MV-4-11 (cell line): Measurements from ENCODE around the gene PLOD1.
A peak's percentile ranks its signal among the peaks of the same experiment; 100 is the strongest.
"Not testable (repeated sequence)": the region's sequence is repeated elsewhere in the genome, so short reads cannot be mapped to it uniquely, and the experiment has no call there.

Source experiments
- DNase-seq: peaks from one replicate; lab custom pipeline; 2025; lab: John Stamatoyannopoulos, UW

PLOD1 gene

DNA sequence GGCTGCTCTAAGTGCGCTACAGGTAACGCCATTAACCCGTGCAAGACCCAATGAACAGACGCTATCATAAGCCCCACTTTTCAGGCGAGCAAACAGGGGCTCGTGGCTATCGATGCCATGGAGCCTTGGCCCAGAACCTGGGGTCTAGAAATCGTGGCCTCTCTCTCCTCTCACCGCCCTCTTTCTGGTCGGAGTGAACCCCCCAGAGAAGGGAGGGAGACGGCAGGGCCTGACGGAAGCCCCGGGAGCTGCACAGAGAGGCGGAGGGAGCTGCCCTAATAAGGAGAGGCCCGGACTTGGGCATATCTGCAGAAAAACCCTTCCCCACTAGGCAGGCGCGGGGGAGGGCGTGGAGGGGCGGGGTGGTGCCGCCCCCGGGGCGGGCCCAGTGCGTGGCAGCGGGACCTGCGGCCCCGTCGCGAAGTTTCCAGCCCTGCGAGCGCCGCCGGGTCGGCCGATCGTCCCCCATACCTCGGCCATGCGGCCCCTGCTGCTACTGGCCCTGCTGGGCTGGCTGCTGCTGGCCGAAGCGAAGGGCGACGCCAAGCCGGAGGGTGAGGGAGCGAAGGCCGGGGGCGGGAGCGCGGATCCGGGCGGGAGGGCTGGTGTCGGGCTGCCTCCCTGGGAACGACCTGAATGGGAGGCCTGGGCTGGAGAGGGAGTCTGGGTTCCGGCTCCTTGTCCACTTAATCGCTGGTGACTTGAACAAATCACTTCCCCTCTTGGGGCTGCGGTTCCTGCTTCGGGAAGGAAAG is at the start of gene PLOD1:
PLOD1 (plus strand) TSS at position 416 of the 755 bp plus-strand sequence; CDS start at position 479, 63 bp downstream.
- peak; percentile 73 for DNase-seq

DNA sequence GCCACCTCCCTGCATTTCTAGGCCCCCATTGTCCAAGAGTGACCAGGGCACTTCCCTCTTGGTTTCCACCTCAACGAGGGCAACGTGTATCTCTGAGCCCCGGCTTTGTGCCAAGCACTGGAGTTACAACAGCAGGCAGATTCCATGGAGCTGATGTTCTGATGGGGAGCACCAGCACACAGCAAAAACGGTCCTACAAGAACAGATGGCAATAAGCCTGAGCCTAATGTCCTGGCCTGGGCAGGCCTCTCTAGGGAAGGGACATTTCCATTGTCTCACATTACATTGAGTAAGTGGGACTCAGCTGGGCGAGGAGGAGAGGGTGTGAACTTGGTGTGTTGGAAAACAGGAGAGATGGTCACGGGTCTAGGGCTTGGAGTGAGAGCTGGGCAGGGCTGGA is 48.6 kb upstream of the PLOD1 start:
- no peak for DNase-seq

DNA sequence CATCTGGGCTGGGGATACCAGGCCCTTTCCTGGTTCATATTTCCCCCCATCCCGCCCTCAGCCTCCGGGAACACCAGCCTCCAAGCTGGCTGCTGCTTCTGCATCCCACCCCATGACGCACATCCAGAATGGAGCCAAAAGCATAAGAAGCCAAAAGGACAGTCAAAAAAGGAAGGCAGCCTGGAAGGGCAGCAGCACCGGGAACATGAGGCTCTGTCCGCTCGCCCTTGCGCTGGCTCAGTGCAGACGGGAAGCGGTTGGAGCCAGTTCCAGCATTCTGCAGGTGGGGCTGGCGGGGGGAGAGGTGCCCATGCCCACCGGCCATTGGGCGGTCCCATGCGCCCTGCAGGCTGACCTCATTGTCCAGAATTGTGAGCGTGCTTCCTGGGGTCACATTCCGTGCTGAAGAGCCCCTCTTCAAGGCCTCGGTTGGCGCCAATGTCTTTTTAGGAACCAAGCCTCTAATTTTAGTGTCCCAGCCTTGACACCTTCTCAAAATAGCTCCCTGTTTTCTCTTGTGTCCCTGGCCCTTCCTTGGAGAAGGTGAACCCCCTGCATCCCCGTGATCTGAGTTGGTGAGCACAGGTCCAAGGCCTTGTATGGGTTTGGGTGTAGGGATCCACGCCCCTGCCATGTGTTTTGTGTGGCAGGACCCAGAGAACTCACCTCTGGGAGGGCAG is 47.4 kb upstream of the PLOD1 start:
- DNase-seq: no peak

DNA sequence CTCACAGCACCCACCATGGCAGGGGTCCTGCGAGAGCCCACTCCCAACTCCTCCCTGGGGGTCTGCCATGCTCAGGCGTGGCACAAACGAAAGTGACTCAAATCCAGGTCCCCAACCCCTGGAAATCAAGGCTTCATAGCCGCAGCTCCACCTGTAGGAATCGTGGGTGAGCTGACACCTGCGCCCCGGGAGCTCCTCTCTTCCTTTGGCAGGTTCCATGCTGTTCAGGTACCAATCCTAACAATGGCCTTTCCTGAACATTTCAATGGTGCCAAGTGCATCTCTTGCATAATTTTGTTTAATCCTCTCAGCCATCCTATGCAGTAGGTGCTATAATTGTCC is 46.9 kb upstream of the PLOD1 start:
- no peak for DNase-seq

DNA sequence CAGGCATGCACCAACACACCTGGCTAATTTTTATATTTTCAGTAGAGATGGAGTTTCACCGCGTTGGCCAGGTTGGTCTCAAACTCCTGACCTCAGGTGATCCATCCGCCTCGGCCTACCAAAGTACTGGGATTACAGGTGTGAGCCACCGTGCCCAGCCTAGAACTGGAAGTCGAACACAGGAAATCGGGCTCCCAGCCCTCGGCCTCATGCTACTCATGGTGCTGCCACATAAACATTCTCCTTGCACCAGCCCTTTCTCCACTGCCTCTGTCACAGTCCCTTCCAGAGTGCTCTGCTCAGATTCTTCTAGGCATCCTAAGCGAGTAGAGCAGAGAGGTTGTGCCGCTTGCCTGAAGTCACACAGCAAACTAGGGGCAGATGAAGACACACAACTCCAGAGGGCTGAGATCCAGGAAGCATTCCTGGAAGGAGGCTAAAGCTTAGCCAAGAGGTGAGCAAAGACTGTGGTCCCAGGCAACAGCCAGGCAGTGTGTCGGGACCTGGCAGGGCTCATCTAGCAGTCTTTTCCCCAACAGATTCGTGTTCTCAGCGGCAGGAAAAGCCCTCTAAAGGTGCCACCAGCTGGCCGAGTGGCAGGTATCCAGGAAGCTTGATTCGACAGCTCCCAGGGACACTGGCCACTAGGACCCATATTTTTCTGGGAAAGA is 46.2 kb upstream of the PLOD1 start:
- DNase-seq: no peak

DNA sequence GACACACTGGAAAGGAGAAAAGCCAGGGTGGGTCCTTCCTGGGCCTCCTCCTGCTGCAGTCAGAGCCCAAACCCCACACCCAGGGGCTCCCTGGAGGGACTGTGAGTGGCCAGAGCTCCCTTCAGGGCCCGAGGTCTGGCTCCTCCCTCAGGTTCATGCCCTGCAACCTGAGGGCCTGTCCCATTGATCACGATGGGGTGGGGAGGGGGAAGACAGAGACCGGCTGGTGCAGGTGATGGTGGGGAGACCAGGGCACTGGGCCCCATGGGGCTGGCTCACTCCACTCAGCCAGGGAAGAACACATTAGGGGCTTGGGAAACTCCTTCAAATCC is 45.7 kb upstream of the PLOD1 start:
- DNase-seq: no peak

DNA sequence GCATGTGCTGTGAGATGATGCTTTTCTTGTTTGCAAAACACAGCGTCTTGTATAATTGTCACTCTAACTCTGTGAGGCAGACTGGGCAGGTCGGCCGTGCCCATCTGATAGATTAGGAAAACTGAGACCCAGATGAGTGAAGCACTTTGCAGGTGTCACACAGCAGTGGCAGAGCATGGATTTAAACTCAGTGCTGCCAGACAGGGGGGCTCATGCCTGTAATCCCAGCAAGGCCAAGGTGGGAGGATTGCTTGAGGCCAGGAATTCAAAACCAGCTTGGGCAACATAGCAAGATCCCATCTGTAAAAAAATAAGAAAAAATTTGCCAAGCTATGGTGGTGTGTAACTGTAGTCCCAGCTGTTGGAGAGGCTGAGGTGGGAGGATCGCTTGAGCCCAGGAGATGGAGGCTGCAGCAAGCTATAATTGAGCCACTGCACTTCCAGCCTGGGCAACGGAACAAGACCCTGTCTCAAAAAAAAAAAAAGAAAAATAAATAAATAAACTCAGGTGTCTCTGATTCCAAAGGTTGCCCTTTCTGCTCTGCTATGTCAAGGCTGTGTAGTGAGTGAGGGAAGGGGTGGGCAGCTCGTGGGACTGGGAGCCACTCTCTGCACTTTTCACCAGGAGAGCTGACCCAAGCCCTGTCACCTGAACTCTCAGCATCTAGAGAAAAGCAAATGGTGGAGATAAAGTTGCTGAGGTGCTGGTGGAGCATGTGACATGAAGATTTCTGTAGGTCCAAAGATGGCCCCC is 42.9 kb upstream of the PLOD1 start:
- DNase-seq: no peak

DNA sequence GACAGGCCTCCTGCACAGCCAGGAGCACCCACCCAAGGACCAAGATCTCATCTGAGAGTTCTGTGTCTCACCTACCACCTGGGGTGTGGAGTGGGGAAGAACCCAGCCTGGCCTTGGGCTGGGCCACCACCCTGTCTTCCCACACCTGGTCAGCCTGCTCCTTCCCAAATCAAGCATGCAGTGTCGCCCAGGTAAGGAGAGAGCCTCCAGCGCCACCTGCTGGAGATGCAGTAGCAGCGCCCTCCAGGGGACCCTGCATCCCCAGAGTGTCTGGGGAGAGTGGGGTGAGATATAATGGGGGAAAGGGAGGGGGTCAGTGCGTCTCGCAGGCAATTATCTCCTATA is 40.6 kb upstream of the PLOD1 start:
- peak; percentile 17 for DNase-seq

DNA sequence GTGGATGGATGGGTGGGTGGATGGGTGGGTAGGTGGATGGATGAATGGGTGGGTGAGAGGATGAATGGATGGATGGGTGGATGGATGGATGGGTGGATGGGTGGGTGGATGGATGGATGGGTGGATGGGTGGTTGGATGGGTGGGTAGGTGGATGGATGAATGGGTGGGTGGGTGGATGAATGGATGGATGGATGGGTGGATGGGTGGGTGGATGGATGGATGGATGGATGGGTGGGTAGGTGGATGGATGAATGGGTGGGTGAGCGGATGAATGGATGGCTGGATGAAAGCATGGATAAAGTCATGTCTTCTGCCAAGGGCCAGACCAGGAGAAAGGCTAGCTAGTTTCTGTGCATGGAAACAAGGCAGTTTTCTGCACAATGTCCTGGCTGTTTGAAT is 40.0 kb upstream of the PLOD1 start:
- DNase-seq: not testable (repeated sequence)

DNA sequence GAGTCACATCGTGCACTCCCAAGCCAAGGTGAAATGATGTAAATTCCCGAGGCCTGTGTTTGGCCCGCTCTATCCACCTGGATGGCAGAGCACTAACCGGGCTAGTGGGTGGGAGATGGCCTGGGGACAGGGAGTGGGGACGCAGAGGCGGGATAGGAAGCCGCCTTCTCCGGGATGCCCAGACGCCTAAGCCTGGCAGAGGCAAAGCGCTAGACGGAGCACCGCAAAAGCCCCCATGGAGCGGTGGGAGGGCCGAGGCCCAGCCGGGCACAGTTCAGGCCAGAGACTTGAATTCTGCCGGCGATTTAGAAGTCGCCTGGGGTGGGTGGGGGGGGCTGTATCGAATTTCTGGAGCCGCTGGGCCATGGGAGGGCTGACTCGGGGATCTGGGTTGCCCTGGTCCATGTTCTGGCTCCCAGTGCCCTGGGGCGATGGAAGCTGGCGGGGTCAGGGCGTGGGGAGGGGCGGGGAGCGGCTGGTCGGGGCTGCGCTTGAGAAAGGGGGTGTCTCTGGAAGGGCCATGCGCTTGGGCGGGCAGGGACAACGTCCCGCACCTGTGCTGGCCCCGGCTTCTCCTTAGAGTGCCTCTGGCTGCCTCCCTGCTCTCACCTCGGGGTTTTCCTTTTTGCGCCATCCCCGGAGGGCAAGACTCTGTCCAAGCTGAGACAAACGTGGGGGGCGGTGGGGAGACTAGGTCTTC is 36.3 kb upstream of the PLOD1 start:
- DNase-seq: no peak

DNA sequence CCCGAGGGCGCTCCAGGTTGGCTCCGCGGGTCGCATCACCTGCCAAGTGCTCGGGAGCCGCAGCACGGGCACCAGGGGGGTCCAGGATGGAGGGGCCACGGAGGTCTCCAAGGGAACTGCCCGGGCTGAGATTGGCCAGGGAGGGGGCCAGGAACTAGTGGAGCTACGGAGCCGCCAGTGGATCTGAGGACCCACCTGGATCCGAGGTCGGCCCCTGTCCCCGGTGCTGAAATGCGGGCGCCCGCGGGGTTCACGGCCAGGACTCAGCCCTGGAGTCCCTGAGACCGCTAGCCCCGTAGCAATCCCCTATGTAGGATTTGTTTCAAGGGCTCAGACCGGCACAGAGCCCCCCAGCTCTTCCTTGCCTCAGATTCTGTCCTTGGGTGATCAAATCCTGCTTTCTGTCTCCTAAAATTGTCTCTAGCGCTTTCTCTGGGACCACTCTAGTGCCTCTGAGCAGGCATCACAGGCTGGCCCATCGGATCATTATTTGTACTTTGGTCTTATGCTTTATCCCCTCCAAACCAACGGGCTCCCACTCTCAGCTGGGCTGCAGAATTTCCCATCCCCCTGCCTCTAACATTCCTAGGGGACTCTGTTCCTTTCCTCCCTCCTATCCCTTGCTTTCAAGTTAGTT is 35.6 kb upstream of the PLOD1 start:
- no peak for DNase-seq

DNA sequence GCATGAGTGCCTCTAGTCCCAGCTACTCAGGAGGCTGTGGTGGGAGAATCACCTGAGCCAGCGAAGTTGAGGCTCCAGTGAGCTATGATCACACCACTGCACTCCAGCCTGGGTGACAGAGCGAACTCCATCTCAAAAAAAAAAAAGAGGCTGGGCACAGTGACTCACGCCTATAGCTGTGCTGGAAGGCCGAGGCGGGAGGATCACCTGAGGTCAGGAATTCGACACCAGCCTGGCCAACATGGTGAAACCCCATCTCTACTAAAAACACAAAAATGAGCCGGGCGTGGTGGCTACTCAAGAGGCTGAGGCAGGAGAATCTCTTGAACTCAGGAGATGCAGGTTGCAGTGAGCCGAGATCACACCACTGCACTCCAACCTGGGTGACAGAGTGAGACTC is 33.1 kb upstream of the PLOD1 start:
- not testable (repeated sequence) for DNase-seq

DNA sequence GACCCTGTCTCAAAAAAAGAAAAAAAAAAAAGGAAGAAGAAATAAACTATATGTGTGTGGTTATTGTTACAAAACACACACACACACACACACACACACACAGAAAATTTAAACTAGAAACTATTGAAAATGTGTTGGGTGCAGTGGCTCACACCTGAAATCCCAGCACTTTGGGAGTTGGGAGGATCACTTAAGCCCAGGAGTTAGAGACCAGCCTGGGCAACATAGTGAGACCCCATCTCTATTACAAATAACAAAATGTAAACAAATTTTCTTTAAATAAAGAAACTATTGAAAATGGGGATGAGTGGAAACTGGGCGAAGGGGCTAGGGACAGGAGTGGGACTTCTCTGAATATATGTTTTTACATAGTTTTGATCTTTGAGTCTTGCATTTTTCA is 31.3 kb upstream of the PLOD1 start:
- DNase-seq: no peak

DNA sequence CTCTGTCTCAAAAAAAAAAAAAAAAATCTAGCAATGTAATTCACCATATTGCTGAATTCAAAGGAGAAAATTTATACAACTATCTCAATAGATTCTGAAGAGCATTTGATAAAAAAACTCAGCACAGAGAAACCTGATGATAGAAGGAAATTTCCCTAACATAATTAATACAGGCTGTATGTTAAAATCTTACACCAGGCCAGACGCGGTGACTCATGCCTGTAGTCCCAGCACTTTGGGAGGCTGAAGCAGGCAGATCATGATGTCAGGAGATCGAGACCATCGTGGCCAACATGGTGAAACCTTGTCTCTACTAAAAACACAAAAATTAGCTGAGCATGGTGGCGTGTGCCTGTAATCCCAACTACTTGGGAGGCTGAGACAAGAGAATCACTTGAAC is 30.4 kb upstream of the PLOD1 start:
- DNase-seq: not testable (repeated sequence)

DNA sequence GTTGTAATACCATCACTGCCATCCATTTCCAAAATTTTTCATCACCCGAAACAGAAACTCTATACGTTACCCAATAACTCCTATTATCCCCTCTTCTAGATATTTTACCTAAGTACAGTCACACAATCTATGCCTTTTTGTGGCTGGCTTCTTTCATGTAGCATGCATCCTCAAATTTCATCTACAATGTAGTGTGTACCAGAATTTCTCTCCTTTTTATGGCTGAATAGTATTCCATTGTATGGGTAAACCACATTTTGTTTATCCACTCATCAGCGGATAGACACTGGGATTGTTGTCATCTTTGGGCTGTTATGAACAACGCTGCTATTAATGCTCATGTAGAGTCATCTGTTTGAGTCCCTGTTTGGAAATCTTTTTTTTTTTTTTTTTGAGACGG is 29.5 kb upstream of the PLOD1 start:
- DNase-seq: no peak

DNA sequence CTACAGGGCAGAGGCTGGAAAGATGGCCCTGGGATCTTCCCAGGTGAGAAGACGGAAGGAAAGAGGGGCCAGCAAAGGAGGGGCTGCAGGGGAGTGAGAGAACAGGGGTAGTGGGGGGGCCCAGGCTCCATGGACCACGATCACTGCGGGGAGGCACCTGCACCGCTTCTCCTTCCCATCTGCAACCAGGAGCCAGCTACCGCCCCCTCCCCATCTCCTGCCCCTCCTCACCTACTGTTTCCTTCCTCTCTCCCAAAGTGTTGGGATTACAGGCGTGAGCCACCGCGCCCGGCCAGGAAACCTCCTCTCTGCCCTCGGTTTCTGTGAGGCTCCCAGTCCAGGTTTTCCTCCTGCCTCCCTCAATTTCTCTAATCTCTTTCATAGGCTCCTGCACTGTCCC is 27.6 kb upstream of the PLOD1 start:
- no peak for DNase-seq

DNA sequence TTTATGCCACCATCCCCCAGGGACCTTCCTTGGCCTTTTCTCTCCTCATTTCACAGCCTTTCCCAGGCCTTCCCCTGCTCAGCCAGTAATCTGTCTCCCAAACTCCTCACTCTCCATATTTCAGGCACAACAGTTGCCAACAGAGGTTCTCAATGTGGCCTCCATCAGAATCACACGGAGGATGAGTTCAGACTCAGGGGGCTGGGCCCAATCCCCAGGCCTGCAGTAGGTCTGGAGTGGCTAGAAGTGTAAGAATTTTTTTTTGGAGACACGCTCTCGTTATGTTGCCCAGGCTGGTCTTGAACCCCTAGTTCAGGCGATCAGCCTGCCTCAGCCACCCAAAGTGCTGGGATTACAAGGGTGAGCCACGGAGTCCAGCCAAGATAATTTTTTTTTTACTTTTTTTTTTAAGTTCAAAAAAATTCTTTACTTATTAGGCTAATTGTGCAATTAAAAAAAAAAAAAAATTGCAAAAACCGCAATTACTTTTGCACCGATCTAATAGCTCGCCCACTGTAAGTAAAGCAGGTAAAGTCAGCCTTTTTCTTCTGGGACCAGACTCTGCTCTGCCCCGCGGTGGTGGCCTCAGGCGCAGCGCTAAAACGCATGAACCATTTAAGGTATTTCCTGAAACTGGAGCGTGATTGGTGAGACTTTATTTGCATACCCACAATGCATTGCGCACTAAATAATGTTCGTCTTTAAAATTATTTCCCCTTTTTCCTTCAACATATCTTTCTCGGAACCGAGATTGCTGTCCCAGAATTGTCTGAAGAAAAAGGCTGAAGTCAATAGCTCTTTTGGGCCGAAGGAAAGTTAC is 27.0 kb upstream of the PLOD1 start:
- peak; percentile 95 for DNase-seq

DNA sequence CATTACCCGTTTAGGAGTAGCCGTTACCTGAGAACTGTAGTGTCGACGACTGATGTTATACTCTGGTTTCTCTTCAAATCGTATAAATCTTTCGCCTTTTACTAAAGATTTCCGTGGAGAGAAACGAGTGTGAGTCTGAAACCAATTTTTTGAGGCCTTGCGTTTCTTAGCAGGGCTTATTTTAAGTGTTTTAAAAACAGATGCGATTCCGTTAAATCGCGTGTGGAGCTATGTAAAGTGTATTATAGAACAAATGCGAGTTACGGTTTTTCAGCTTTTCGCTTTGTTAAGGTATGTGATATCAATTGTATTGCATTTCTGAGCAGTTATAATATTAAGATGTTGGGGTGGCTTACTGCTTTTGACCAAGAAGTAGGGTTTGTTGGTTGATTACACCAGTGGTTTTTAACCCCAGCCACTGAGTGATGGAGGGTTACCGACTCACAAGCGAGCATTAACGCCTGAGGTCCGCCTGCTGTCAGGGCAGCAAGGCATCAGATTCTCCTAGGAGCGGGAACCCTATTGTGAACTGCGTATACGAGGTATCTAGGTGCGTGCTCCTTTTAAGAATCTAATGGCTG is 26.3 kb upstream of the PLOD1 start:
- peak; percentile 100 for DNase-seq

DNA sequence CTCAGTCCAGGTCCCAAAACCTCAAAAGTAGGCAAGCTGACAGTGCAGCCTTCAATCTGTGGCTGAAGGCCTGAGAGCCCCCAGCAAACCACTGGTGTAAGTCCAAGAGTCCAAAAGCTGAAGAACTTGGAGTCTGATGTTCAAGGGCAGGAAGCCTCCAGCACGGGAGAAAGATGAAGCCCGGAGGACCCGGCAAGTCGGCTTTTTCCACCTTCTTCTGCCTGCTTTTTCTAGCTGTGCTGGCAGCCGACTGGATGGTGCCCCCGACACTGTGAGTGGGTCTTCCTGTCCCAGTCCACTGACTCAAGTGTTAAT is 23.6 kb upstream of the PLOD1 start:
- DNase-seq: not testable (repeated sequence)

DNA sequence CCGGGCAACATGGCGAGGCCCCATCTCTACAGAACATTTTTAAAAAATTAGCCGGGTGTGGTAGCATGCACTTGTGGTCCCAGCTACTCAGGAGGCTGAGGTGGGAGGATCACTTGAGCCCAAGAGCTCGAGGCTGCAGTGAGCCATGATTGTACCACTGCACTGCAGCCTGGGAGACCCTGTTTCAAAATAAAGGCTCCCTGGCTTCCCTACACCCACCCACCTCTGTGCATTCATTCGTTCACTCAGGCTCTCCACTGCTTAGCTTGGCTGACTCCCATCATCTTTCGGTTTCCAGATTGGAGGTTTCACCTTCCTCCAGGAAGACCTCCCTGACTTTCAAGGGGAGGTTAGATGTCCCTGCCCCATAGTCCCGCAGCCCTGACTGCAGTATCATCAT is 22.5 kb upstream of the PLOD1 start:
- no peak for DNase-seq
